ENCODE measurements around the gene CALCOCO2.
"Not testable (repeated sequence)": the region's sequence is repeated elsewhere in the genome, so short reads cannot be mapped to it uniquely, and the experiment has no call there.

CALCOCO2 gene

DNA sequence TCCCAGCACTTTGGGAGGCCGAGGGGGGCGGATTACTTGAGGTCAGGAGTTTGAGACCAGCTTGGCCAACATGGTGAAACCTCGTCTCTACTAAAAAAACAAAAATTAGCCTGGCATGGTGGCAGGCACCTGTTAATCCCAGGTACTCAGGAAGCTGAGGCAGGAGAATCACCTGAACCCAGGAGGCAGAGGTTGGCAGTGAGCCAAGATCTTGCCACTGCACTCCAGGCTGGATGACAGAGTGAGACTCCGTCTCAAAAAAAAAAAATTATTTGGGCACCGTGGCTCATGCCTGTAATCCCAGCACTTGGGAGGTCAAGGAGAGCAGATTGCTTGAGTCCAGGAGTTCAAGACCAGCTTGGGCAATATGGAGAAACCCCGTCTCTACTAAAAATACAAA lies 9.9 kb upstream of the CALCOCO2 start:
- DNase-seq (ENCODE audit: low read depth in 2 of 2) = not testable (repeated sequence)

- DNase-seq (ENCODE audit: low read depth in 2 of 2) = no peak
Measured at GRCh38 chr17:48825446-48826381, 5.1 kb upstream of the CALCOCO2 start.

DNA sequence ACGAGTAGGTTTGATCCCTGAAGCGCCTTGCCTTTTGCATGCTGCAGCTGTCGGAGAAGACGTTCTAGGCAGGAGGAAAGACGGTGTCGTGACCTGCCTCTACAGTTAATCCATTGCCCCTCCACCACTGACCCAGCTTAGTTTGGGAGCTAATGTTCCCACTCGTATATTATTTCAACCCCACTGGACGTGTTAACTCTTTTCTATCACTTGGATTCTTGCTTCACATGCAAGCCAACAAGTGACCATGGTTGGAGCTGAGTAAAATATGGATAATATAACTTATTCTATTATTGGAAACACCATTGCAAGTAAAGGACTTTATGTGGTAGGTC lies 681 bp downstream of the CALCOCO2 start:
- no peak for DNase-seq (ENCODE audit: low read depth in 2 of 2)

DNA sequence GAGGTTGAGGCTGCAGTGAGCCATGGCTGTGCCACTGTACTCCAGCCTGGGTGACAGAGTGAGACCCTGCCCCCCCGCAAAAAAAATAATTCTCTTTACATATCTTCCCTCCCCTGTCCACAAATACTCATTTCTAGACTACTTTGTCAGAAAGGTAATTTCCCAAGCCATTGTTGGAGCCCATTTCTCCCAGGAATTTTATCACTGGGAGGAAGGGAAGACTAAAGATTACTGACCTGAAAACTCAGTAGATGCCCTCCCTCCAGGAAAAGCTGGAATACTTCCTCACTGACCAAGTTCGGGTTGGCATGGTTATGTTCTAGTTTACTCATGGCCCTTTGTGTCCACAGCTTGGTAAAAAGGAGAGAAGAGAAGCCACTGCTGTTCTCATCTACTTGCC lies 4.1 kb downstream of the CALCOCO2 start:
- no peak for DNase-seq (ENCODE audit: low read depth in 2 of 2)

DNA sequence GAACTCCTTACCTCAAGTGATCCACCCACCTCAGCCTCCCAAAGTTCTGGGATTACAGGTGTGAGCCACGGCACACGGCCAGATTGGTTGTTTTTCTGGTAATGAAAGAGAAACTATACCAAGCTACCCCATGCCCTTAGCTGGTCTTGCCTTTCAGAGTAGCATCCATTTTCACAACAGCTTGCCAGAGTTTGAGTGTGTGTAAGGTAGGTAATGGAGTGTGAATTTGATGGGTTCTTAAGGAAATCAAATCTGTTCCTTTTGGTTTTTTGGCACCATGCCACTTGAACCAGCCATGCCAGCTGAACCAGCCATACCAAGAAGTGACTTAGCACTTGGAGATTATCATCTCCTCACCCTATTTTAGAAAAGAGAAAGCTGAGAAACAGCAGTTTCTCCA lies 5.1 kb downstream of the CALCOCO2 start:
- no peak for DNase-seq (ENCODE audit: low read depth in 2 of 2)

GRCh38 chr17:48837458-48837857 lies 6.6 kb downstream of the CALCOCO2 start:
- DNase-seq (ENCODE audit: low read depth in 2 of 2) = not testable (repeated sequence)

DNA sequence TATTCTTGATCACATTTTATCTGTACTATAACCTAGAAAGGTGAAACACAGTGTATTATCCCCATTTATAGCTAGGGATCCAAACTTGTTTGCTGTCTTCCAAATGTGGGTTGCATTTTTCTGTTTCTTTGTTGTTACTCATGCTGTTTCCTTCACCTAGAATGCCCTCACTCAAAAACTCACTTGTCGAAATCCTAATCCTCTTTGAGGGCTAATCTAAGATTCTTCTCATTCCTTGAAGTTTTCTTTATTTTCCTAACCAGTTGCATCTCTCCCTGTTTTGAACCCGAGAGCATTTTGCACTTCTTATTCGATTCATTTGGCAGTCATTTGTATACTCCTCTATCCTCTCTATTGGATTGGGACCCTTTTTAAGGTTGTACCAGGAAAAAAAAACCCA lies 9.6 kb downstream of the CALCOCO2 start:
- DNase-seq (ENCODE audit: low read depth in 2 of 2) = no peak

GRCh38 chr17:48841395-48841831 lies 10.6 kb downstream of the CALCOCO2 start:
- no peak for DNase-seq (ENCODE audit: low read depth in 2 of 2)

DNA sequence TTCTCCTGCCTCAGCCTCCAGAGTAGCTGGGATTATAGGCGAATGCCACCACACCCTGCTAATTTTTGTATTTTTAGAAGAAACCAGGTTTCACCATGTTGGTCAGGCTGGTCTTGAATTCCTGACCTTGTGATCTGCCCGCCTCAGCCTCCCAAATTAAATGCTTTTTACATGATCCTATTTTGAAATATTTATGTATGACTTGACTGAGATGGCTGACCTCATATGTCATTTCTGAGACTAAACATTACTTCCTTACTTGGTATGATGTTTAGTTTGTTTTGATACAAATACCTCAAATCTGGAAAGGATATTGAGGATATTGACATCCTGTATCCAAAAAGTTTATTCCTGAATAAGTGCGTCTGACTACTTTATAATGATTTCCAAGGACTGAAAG lies 11.9 kb downstream of the CALCOCO2 start:
- no peak for DNase-seq (ENCODE audit: low read depth in 2 of 2)

DNA sequence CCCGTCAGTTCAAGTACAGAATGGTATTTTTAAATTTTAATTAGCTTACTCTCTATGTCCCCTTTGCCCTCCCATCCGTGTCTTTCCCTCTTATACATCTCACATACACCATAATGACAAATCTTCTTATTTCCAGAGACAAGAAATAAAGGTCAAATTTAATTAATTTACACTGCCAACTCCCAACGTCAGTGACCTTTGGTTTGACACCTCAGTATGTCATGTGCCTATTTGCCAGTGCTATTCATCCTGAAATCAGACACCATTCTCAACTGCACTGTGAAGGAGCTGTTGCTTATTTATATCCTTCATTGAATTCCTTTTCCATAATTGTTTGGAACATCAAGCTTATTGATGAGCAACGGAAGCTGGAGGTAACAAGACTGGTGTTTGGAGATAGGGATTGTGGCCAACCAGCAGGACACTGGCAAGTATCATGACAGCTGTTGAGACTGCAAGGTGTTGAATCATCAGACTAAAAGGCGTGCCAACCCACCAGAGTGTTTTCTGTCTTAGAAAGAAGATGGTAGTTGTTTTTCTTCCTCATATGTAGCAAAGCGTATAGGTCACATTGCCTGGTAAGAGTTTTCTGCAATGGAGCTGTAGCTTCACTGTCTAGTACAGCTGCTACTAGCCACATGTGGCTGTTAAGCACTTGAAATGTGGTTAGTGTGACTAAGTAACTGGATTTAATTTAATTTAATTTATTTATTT lies 12.5 kb downstream of the CALCOCO2 start:
- no peak for DNase-seq (ENCODE audit: low read depth in 2 of 2)

GRCh38 chr17:48850792-48851323 lies 20.0 kb downstream of the CALCOCO2 start:
- no peak for DNase-seq (ENCODE audit: low read depth in 2 of 2)

DNA sequence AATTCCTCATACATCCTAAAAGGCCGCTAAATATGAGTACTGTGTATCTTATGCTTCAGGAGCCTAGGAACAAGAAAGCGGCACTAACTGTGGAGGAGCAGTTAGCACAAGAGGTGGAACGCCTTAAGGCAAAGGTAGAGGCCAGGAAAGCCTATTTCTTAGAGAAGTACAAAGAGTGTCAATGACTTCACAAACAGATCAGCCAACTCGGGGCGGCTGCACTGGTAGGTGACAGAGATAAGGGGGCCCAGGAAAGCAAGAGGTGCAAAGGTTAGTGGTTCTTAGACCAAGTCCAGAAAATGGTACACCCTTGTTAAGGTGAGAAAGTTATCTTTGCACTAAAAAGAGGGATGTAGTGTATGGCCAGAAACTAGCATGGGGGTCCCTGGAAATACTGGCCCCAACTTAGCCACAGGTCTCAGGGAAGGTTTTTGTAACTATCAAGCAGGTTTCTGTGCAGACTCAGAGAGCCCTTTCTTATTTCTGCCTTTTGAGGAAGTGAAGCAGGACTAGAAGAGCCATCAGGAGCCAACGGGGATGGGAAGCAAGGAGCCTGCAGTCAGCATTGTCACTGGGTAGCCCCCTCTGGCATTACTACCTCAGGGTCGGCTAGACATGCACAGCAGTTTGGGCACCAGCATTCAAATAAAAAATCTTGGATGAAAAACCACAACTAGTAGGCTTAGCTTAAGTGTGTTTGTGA lies 24.1 kb downstream of the CALCOCO2 start:
- DNase-seq (ENCODE audit: low read depth in 2 of 2) = no peak

GRCh38 chr17:48856122-48856821 lies 25.4 kb downstream of the CALCOCO2 start:
- DNase-seq (ENCODE audit: low read depth in 2 of 2) = no peak

DNA sequence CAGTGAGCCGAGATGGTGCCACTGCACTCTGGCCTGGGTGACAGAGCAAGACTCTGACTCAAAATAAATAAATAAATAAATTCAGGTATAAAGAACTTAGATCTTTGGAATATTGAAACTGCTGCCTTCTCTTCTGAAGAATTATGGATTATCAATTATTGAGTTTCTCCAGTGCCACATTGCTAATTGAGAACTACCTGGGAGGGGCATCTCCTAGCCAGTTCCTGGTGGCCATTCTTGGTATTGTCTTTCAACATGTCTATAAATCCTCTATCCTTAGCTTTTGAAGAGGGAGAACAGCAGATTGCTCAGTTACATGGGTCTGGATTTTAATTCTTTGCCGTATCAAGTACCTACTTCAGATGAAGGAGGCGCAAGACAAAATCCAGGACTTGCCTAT lies 29.2 kb downstream of the CALCOCO2 start:
- DNase-seq (ENCODE audit: low read depth in 2 of 2) = no peak

- DNase-seq (ENCODE audit: low read depth in 2 of 2) = no peak
Measured at GRCh38 chr17:48860456-48860855, 29.6 kb downstream of the CALCOCO2 start.

GRCh38 chr17:48868916-48869500 lies 38.2 kb downstream of the CALCOCO2 start:
- DNase-seq (ENCODE audit: low read depth in 2 of 2) = no peak

GRCh38 chr17:48869821-48870318 lies 39.0 kb downstream of the CALCOCO2 start:
- DNase-seq (ENCODE audit: low read depth in 2 of 2) = no peak

DNA sequence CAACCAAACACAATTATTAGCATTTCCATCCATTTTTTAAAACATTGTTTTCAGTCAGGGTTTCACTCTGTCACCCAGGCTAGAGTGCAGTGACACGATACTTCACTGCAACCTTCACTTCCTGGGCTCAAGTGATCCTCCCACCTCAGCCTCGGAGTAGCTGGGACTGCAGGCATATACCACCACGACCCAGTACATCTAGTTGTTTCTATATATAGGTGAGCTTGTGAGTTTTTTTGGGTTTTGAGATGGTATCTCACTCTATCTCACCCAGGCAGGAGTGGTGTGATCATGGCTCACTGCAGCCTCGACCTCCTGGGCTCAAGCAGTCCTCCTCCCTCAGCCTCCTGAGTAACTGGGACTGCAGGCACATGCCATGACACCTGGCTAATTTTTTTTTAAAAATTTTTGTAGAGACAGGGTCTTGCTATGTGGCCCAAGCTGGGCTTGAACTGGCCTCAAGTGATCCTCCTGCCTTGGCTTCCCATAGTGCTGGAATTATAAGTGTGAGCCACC lies 40.3 kb downstream of the CALCOCO2 start:
- no peak for DNase-seq (ENCODE audit: low read depth in 2 of 2)

GRCh38 chr17:48871551-48872351 lies 40.9 kb downstream of the CALCOCO2 start:
- no peak for DNase-seq (ENCODE audit: low read depth in 2 of 2)

GRCh38 chr17:48872409-48872808 lies 41.6 kb downstream of the CALCOCO2 start:
- DNase-seq (ENCODE audit: low read depth in 2 of 2) = not testable (repeated sequence)
